Hematopoietic multipotent progenitor cell treated with erythropoietin and hydrocortisone succinate and interleukin-3 and kit ligand, for 8 days (in vitro differentiated cells): ENCODE measurements around the gene NACC1.

Experiments used
- DNase-seq: peaks from one replicate; pipeline ENCODE4 v3.0.0-alpha.2; 2015

Gene NACC1

DNA sequence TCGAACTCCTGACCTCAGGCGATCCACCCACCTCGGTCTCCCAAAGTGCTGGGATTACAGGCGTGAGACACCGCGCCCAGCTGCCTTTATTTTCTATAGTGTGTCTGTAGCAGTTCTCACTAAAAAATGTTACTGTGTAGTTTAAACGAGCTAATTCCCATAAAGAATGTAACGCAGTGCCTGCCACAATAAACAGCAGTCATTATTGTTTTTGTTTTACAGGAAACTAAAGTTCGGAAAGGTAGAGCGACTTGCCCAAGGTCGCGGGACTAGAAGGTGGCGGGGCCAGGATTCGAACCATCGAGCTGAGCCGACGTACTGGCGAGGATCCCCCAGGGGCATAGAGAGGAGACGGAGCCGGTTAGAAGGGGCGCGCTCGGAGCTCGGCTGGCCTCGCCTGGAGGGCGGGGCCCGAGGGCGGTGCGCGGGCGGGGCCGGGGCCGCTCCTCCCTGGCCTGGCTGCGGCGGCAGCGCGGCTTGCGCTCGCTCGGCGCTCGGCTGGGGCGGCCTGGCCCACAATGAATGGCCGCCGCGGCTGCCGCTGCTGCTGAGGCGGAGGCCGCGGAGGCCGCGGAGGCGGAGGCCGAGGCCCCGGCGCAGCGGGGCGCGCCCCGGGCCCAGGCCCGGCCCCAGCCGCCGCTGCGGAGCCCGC, at the start of gene NACC1:
NACC1 (plus strand) TSS at position 493 of the 652 bp plus-strand sequence. CDS start 16,944 bp downstream, outside the sequence.
- peak; percentile 86 for DNase-seq

- peak; percentile 99 for DNase-seq
These were observed 48.4 kb upstream of the NACC1 start for GRCh38 chr19:13069415-13070359.

GRCh38 chr19:13070425-13071140, 47.5 kb upstream of the NACC1 start:
- no peak for DNase-seq

GRCh38 chr19:13071444-13072187, 46.4 kb upstream of the NACC1 start:
- DNase-seq: no peak

DNA sequence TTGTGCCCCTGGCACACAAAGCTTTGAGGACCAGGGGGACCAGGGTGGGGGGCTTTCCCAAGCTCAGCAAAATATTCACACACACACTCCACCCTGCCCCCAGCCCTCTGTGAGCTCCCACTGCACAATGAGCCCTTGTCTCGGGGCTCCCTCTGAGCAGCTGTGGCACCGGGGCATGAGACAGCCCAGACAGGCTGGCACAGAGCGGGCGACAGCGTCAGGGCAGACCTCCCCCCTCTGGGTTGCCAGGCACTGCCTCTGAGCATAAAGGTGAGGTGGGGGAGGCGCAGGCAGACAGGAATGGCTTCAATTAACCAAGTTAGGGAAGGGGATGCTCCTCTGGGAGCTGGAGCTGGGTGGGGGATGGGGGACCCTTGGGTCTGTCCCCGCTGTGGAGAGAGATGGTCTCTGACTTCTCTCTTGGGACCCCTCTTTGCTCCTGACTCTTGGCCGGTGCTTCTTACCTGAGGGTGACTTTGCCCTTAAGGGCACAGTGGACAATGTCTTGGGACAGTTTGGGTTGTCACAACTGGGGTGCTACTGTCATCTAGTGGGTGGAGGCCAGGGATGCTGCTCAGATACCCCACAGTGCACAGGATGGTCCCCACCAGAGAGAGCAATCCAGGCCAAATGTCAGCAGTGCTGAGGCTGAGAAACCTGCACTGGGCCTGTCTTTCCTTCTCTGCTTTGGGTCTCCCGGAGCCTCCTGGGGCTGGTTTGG, 45.7 kb upstream of the NACC1 start:
- peak; percentile 60 for DNase-seq

GRCh38 chr19:13073263-13073662, 44.8 kb upstream of the NACC1 start:
- DNase-seq: no peak

- peak; percentile 32 for DNase-seq
These were observed 43.7 kb upstream of the NACC1 start for GRCh38 chr19:13074378-13074777.

DNA sequence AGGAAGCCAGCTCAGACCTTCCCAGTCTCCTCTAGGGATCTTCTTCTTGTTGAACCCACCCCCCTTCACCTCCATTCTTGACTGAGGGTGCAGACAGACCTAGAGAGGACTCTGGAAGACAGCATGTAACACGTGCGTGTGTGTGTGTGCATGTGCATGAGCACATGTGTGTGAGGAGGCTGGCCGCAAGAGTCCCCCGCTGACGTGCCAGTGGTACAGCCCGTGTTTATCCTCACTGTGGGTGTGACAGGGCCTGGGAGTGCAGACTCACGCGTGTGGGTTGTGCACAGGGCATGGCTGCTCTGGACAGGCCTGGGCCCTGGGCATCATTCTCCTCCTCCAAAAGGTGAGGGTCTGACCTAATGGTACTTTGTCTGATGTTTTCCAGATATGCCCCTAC, 41.7 kb upstream of the NACC1 start:
- peak; percentile 58 for DNase-seq

GRCh38 chr19:13076787-13077186, 41.3 kb upstream of the NACC1 start:
- peak; percentile 41 for DNase-seq

- DNase-seq: peak; percentile 91
These were observed 40.8 kb upstream of the NACC1 start for GRCh38 chr19:13077240-13077639.

DNA sequence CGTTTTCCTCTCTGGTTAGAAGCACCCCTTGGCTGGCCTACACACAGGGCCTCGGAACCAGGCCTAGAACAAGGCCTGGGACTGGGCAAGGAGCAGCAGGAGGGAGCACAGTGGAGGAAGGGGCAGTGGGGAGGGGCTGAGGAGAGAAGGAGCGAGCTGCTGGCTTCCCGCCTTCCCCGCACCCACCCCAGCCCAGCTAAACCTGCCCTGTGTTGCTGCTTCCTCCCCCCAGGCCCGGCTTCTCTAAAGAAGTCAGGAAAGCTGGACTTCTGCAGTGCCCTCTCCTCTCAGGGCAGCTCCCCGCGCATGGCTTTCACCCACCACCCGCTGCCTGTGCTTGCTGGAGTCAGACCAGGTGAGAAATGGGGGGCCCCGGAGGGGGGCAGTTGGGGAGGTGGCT, 39.7 kb upstream of the NACC1 start:
- peak; percentile 19 for DNase-seq

- DNase-seq: no peak
These were observed 39.0 kb upstream of the NACC1 start for GRCh38 chr19:13078897-13079541.

DNA sequence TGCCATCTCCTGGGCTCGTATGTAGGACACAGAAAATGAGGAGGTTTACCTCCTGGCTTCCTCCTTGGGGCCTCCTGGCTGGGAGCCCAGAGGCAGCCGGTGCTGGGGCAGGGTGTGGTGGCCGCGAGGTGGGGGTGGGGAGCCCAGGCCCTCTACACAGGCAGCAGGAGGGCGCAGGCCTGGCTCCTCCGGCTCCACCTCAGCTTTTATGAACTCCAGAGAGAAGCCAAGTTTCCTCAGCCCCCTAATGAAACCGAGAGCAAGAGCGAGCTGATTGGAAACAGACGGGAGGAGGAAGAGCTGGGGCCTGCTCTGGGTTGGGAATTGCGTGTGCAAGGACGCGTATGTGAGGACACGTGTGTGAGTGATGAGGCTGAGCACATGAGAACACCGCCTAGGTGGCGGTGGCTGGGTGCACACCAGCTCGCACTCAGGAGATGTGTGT, 38.5 kb upstream of the NACC1 start:
- peak; percentile 90 for DNase-seq

DNA sequence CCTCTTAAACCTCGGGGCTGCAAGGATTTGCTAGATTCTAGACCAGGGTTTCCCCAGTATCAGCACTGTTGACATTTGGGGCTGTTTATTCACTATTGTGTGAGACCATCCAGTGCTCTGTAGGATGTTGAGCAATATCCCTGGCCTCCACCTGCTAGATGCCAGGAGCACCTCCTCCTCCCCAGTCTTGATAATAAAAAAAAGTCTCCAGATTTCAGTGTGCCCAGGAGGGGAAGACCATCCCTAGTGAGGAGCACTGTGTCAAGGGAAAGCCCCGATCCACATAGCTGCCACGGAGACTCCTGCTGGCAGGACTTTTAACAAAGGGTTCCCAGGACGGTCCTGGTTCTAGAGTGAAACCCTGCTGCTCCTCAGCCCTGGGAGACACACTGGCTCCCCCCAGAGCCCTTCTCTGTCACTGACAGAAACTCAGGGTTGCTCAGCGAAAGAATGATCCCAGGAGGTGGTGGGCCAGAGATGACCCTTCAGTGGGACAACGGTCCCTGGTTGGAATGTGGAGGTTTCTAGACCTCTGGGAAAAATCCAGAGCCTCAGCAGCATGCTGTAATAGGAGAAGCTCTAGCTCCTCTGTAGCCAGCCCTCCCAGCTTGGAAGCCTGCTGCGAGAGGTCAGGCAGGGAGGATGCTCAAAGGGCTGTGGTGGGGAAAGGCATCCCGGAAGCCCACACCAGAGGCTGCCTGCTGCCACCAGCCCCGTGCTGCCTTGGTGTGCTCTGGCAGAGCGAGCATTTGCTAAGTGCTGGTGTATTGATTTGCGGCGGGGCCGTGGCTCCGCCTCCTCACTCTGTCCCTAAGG, 35.7 kb upstream of the NACC1 start:
- peak; percentile 64 for DNase-seq

DNA sequence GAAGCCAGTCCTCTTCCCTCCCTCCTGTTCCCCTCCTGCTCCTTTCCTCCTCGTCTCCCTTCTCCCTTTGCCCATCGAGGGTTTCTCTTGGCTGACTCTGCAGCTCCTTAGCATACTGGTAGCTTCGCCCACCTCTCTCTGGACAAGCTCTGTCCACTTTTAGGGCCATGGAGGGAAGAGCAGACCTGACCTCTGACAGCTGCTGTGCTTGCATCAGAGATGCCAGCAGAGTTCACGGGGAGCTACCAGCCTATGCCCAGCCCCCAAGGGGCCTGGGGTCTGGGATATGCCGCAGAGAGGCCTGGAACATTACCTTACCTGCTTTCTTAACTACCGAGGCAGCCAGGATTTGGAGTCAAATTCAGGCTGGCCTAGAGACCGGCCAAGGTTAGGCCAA, 35.1 kb upstream of the NACC1 start:
- no peak for DNase-seq

GRCh38 chr19:13083627-13084026, 34.4 kb upstream of the NACC1 start:
- no peak for DNase-seq

DNA sequence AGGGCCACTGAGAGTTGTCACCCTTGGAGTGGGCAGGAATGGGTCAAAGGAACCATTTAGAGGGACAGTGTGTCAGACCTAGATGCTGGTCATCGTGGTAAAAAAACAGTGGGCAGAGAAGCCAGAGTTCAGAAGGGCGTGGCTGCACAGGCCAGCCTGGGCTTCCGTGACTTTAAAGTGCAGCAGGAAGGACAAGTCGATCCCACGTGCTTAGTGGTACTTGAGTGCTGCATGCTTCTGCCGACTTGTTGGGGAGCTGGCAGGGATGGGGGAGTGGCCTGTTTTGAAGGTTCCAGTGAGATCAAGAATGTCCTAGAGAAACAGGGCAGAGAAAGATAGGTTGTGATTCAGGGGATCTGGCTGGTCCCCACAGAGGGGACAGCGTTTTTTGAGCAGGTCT, 32.4 kb upstream of the NACC1 start:
- peak; percentile 26 for DNase-seq

DNA sequence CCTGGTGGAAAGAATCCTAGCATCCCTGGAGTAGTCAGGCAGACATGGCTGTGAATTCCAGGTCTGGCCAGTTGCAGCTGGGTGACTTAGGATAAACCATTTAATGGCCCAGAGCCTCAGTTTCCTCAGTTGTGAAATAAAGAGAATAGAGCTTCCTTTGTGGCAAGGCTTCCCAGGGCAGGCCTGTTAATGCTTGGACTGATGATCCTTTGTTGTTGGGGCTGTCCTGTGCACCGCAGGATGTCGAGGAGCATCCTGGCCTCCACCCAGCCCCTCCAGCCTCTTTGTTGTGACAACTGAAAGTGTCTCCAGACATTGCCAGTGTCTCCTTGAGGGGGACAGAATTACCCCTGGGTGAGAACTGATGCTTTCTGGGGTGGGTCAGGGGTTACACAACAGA, 31.7 kb upstream of the NACC1 start:
- DNase-seq: no peak

DNA sequence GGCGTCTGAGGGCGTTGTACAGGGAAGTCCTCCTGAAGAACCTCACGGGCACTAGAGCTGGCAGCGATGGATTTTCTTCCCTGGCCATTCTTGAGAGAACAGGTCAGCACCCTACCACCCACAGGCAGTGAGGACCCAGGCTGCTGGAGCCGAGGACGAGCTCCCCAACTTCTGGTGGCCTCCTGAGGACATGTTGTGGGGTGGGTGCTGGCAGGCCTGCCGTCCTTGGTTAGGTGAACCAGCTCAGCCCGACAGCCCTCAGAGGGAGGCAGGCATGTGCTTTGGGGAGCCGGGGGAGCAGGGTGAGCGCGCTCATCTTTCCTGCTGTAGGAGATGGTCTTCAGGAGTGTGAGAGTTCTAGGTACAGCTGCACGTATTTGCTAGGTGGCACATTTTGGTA, 30.8 kb upstream of the NACC1 start:
- DNase-seq: no peak

GRCh38 chr19:13087795-13088537, 30.1 kb upstream of the NACC1 start:
- DNase-seq: no peak
